Endothelial cell of coronary artery (primary cell): ENCODE measurements around the gene CTTNBP2. TPM values are rescaled to one million over a fixed set of nuclear protein-coding genes. Genes with fewer than 3 reads are reported as not detected.

Experiments
- total RNA-seq: library from RNA; depleted of rRNA; stranded (reverse); fragments of >200 nt; gene quantifications from 2 replicates; pipeline ENCODE4 v1.2.3, GENCODE V29; 2014

CTTNBP2 gene
- total RNA-seq, result 0.18 TPM in 1 of 2 replicates, not detected in the other

GRCh38 chr7:117873310-117874190 lies at the start of gene CTTNBP2:
CTTNBP2 (minus strand) TSS chr7:117873441; CDS start chr7:117873415, 26 bp downstream.

